PC-9 (cell line): ENCODE measurements around the gene ERBB4.

Source experiments
- EZH2 ChIP-seq: fragments of 200-600 bp; sonication (generic); IDR thresholded peaks from 2 replicates; pipeline ENCODE4 v1.8.0; 2017; ENCODE audit warnings: antibody characterized with exemption, low read depth
- TF ChIP-seq, protein P1 (sequence below): fragments of 200-600 bp; sonication (generic); conservative IDR thresholded peaks from 2 replicates; pipeline ENCODE4 v1.6.1; 2017; ENCODE audit warnings: mixed run types, antibody characterized with exemption, mild to moderate bottlenecking, moderate library complexity

DNA sequence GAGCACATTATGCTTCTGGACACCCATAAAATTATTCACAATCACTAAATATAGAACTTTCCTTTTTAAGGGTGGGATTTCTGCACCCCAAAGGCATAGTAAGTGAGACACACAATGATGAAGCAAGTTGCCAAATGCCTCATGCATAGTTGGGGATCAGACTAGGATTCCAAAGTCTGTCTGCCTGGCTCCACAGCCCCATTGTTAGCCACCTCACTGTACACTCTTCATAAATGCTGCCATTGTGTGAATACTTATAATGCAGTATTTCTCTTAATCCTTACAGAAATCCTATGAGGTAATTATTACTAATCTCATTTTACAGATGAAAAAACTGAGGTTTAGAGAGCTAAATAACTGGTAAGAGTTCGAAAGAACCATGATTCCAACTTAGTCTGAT lies 738.6 kb downstream of the ERBB4 start:
- TF ChIP-seq, protein P1, sequence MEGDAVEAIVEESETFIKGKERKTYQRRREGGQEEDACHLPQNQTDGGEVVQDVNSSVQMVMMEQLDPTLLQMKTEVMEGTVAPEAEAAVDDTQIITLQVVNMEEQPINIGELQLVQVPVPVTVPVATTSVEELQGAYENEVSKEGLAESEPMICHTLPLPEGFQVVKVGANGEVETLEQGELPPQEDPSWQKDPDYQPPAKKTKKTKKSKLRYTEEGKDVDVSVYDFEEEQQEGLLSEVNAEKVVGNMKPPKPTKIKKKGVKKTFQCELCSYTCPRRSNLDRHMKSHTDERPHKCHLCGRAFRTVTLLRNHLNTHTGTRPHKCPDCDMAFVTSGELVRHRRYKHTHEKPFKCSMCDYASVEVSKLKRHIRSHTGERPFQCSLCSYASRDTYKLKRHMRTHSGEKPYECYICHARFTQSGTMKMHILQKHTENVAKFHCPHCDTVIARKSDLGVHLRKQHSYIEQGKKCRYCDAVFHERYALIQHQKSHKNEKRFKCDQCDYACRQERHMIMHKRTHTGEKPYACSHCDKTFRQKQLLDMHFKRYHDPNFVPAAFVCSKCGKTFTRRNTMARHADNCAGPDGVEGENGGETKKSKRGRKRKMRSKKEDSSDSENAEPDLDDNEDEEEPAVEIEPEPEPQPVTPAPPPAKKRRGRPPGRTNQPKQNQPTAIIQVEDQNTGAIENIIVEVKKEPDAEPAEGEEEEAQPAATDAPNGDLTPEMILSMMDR = no peak
- TF ChIP-seq EZH2 = no peak
